ENCODE results near the gene ZNF580.

DNA sequence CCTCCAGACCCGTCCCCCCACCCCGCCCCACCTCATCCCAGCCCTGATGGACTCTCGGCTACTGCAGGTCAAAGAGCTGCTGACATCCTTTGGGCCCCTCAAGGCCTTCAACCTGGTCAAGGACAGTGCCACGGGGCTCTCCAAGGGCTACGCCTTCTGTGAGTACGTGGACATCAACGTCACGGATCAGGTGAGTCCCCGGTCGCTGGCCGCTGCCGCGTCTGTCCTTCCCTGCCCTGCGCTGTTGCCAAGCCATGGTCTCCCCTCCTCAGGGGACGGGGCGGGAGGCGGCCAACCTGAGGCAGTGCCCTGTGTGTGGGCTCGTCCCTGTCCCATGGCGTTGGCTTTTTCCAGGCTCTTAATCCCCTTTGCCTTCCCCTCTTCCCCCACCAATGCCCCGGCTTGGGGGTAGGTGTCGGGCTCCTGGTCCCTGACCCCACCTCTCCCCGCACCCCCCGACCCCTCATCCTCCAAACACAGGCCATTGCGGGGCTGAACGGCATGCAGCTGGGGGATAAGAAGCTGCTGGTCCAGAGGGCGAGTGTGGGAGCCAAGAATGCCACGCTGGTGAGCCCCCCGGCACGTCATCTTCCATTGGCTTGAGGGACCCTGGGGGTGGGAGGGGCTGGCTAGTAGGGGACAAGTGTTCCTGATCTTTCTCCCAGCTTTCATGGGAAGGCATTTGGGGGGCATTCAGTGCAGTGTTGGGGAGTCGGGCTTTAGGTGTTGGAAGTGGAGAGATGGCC, 28.0 kb downstream of the ZNF580 start:
- TF ChIP-seq YY1 (IDR thresholded peaks at IDR 0.05; ENCODE audit: low read depth): no peak
- TF ChIP-seq, protein P1, sequence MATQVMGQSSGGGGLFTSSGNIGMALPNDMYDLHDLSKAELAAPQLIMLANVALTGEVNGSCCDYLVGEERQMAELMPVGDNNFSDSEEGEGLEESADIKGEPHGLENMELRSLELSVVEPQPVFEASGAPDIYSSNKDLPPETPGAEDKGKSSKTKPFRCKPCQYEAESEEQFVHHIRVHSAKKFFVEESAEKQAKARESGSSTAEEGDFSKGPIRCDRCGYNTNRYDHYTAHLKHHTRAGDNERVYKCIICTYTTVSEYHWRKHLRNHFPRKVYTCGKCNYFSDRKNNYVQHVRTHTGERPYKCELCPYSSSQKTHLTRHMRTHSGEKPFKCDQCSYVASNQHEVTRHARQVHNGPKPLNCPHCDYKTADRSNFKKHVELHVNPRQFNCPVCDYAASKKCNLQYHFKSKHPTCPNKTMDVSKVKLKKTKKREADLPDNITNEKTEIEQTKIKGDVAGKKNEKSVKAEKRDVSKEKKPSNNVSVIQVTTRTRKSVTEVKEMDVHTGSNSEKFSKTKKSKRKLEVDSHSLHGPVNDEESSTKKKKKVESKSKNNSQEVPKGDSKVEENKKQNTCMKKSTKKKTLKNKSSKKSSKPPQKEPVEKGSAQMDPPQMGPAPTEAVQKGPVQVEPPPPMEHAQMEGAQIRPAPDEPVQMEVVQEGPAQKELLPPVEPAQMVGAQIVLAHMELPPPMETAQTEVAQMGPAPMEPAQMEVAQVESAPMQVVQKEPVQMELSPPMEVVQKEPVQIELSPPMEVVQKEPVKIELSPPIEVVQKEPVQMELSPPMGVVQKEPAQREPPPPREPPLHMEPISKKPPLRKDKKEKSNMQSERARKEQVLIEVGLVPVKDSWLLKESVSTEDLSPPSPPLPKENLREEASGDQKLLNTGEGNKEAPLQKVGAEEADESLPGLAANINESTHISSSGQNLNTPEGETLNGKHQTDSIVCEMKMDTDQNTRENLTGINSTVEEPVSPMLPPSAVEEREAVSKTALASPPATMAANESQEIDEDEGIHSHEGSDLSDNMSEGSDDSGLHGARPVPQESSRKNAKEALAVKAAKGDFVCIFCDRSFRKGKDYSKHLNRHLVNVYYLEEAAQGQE (IDR thresholded peaks at IDR 0.05; ENCODE audit: low read depth): no peak
- TF ChIP-seq EP300 (IDR thresholded peaks at IDR 0.05; ENCODE audit: borderline replicate concordance): no peak
- no peak for TF ChIP-seq CREB1 (IDR thresholded peaks at IDR 0.05; ENCODE audit: low read depth)
- no peak for TF ChIP-seq RAD21 (IDR thresholded peaks at IDR 0.05; ENCODE audit: low read depth)
- TF ChIP-seq, protein P2, sequence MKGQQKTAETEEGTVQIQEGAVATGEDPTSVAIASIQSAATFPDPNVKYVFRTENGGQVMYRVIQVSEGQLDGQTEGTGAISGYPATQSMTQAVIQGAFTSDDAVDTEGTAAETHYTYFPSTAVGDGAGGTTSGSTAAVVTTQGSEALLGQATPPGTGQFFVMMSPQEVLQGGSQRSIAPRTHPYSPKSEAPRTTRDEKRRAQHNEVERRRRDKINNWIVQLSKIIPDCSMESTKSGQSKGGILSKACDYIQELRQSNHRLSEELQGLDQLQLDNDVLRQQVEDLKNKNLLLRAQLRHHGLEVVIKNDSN (IDR thresholded peaks at IDR 0.05): no peak
- no peak for TF ChIP-seq TAF1 (IDR thresholded peaks at IDR 0.05; ENCODE audit: low read depth)
- TF ChIP-seq CEBPB (IDR thresholded peaks at IDR 0.05): no peak
- TF ChIP-seq ZBTB7A (IDR thresholded peaks at IDR 0.05; ENCODE audit: low read depth): no peak
- TF ChIP-seq NFIC (IDR thresholded peaks at IDR 0.05): no peak
- TF ChIP-seq, protein P3, sequence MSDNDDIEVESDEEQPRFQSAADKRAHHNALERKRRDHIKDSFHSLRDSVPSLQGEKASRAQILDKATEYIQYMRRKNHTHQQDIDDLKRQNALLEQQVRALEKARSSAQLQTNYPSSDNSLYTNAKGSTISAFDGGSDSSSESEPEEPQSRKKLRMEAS (IDR thresholded peaks at IDR 0.05): no peak
- no peak for TF ChIP-seq TEAD4 (IDR thresholded peaks at IDR 0.05)
- no peak for TF ChIP-seq TCF12 (IDR thresholded peaks at IDR 0.05; ENCODE audit: low read depth)

Measured in Ishikawa (cell line).